OCI-LY7 (cell line): ENCODE measurements around the gene COQ8A. TPM values are rescaled to one million over a fixed set of nuclear protein-coding genes. Genes with fewer than 3 reads are reported as not detected.

Experiments
- BruUV-seq: library from RNA; stranded (reverse); fragments of 400-500 nt; replicated peaks from 2 replicates; lab custom pipeline; 2021; lab: Mats Ljungman, UMichigan
- CTCF ChIA-PET: fragments of 300-600 bp; sonication (Branson Sonifier 250); formaldehyde crosslinking; loops from one replicate; lab custom pipeline; 2022; ENCODE audit warnings: antibody characterized with exemption; ENCODE audit not compliant: unreplicated experiment; lab: Charles Lee
- POLR2A ChIA-PET: fragments of 300-600 bp; sonication (Branson Sonifier 250); formaldehyde crosslinking; loops from one replicate; lab custom pipeline; 2022; ENCODE audit warnings: antibody characterized with exemption; lab: Charles Lee
- DNase-seq: peaks from one replicate; pipeline ENCODE4 v3.0.0-alpha.2; 2015; ENCODE audit warnings: low spot score
- H2AFZ ChIP-seq: fragments of 200-600 bp; sonication (generic), shearing (Covaris generic); 2 replicates; pipeline ENCODE4 v1.6.1; 2014; ENCODE audit warnings: mild to moderate bottlenecking, antibody characterized with exemption, low read length, moderate library complexity
- H3K27ac ChIP-seq: fragments of 200-600 bp; sonication (generic); 2 replicates; pipeline ENCODE4 v1.5.1; 2014; ENCODE audit warnings: mixed run types, low read depth, mild to moderate bottlenecking, moderate library complexity, low read length, inconsistent platforms; ENCODE audit not compliant: poor library complexity, severe bottlenecking
- H3K36me3 ChIP-seq: fragments of 200-600 bp; sonication (generic); 2 replicates; pipeline ENCODE4 v1.6.1; 2014; ENCODE audit warnings: mild to moderate bottlenecking, antibody characterized with exemption, low read length, moderate library complexity, mixed read lengths; ENCODE audit not compliant: insufficient read depth
- H3K4me1 ChIP-seq: fragments of 200-600 bp; sonication (generic); 2 replicates; pipeline ENCODE4 v1.5.1; 2014; ENCODE audit warnings: mild to moderate bottlenecking, low read length; ENCODE audit not compliant: insufficient read depth, poor library complexity, severe bottlenecking
- H3K4me2 ChIP-seq: fragments of 200-600 bp; sonication (generic); 2 replicates; pipeline ENCODE4 v1.6.1; 2014; ENCODE audit warnings: mild to moderate bottlenecking, low read length
- H3K4me3 ChIP-seq: fragments of 200-600 bp; sonication (generic); 2 replicates; pipeline ENCODE4 v1.5.1; 2014; ENCODE audit warnings: mild to moderate bottlenecking, low read depth, low read length; ENCODE audit not compliant: poor library complexity, severe bottlenecking
- H3K79me2 ChIP-seq: fragments of 200-600 bp; sonication (generic); 2 replicates; pipeline ENCODE4 v1.6.1; 2016; ENCODE audit warnings: low read depth, mild to moderate bottlenecking, low read length, moderate library complexity, mixed read lengths; ENCODE audit not compliant: insufficient read depth
- H3K9me2 ChIP-seq: fragments of 200-600 bp; sonication (generic); 2 replicates; pipeline ENCODE4 v1.6.1; 2016; ENCODE audit warnings: mild to moderate bottlenecking, low read length, mixed read lengths; ENCODE audit not compliant: insufficient read depth
- H3K9me3 ChIP-seq: fragments of 200-600 bp; sonication (generic); 2 replicates; pipeline ENCODE4 v1.6.1; 2014; ENCODE audit warnings: mild to moderate bottlenecking, mixed run types, low read length, mixed read lengths
- H4K20me1 ChIP-seq: fragments of 200-600 bp; sonication (generic); 2 replicates; pipeline ENCODE4 v1.6.1; 2014; ENCODE audit warnings: mild to moderate bottlenecking, antibody characterized with exemption, low read length, moderate library complexity, mixed read lengths; ENCODE audit not compliant: insufficient read depth
- EZH2phosphoT487 ChIP-seq: fragments of 200-600 bp; sonication (generic); IDR thresholded peaks from 2 replicates; pipeline ENCODE4 v1.6.1; 2018; ENCODE audit warnings: low read depth, borderline replicate concordance, mild to moderate bottlenecking, mixed run types, antibody characterized with exemption, low read length, moderate library complexity, mixed read lengths
- intact Hi-C: fragments of 100-400 bp; cut with micrococcal nuclease; formaldehyde crosslinking; loops from one replicate; pipeline ENCODE4 v1.10.0; 2022; ENCODE audit not compliant: unreplicated experiment
- total RNA-seq, 2 experiments: library from RNA; depleted of rRNA in 1 of 2; stranded (reverse); fragments of >200 nt in 1 of 2; shearing (Covaris generic) in 1 of 2; gene quantifications; 2 replicates each; pipeline ENCODE4 v1.2.3, GENCODE V29; 2014 to 2022
- TF ChIP-seq, protein P1 (sequence below): fragments of 200-600 bp; sonication (generic); conservative IDR thresholded peaks from 2 replicates; pipeline ENCODE4 v1.5.1; 2014; ENCODE audit warnings: mild to moderate bottlenecking, antibody characterized with exemption, low read length, moderate library complexity, mixed read lengths

COQ8A gene
- total RNA-seq, 2 experiments from 2014 or later: 19.4 to 19.6 TPM

DNA sequence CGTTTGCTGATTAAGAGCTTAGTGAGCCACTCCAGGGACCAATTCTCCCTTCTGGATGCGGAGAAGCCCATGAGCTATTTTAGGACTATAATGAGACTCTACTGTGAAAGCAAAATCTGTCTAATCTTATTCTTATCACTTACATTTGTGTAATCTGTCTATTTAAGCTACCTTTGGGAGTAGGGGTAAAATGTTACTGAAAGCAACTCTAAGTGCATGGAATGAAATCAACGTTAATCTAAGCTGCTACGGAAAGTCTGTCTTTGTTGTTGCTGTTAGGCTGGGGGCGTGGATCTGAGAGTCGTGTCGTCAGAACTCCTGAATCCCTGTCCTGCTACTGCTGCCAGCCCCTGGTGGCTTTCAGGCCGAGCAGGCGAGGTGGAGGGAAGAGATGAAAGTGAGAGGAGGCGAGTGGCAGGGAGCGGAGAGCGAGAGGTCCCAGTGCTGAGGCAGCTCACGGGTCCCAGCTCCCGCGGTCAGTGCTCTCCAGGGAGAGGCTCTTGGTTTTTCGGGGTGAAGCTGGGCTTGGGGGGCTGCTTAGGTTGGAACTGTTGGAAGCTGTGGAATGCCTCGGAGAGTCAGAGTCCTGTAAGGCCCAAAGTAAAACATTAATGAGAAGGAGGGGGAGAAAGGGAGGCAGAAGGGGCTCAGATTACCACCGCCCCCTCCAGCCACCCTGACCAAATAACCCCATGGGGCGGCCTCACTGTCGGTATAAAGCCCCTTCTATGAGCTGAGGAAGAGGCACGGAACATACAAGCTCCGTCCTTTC lies 53.9 kb downstream of the COQ8A start:
- ChIA-PET CTCF (no interaction called here), POLR2A (interaction anchor here (0.7 to 0.8 kb wide), 2 partner anchors 123 to 350 kb away, joined by 3 read pairs; no protein-coding TSS in a partner anchor)
- no peak for DNase-seq
- Histone ChIP-seq H3K27ac (no peak overlapping the region), H3K4me2 (no peak overlapping the region), H3K9me2 (no peaks in the 10 kb centered on the region), H3K79me2 (no peaks in the 10 kb centered on the region), H3K9me3 (no peaks in the 10 kb centered on the region), H3K4me3 (no peak overlapping the region), H2AFZ (no peak overlapping the region), H3K36me3 (no peaks in the 10 kb centered on the region), H4K20me1 (no peaks in the 10 kb centered on the region), H3K4me1 (no peaks in the 10 kb centered on the region)
- BruUV-seq: no TSS peak
- TF ChIP-seq EZH2phosphoT487: no peak
- TF ChIP-seq, protein P1, sequence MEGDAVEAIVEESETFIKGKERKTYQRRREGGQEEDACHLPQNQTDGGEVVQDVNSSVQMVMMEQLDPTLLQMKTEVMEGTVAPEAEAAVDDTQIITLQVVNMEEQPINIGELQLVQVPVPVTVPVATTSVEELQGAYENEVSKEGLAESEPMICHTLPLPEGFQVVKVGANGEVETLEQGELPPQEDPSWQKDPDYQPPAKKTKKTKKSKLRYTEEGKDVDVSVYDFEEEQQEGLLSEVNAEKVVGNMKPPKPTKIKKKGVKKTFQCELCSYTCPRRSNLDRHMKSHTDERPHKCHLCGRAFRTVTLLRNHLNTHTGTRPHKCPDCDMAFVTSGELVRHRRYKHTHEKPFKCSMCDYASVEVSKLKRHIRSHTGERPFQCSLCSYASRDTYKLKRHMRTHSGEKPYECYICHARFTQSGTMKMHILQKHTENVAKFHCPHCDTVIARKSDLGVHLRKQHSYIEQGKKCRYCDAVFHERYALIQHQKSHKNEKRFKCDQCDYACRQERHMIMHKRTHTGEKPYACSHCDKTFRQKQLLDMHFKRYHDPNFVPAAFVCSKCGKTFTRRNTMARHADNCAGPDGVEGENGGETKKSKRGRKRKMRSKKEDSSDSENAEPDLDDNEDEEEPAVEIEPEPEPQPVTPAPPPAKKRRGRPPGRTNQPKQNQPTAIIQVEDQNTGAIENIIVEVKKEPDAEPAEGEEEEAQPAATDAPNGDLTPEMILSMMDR: no peak
- intact Hi-C loops: no loop called here

GRCh38 chr1:226994586-226995364 lies 54.7 kb downstream of the COQ8A start:
- Histone ChIP-seq H3K4me1 (no peaks in the 10 kb centered on the region), H3K27ac (no peak overlapping the region), H3K4me2 (no peak overlapping the region), H3K9me2 (no peaks in the 10 kb centered on the region), H2AFZ (no peak overlapping the region), H3K79me2 (no peaks in the 10 kb centered on the region), H3K9me3 (no peaks in the 10 kb centered on the region), H3K36me3 (no peaks in the 10 kb centered on the region), H4K20me1 (no peaks in the 10 kb centered on the region), H3K4me3 (no peak overlapping the region)
- POLR2A ChIA-PET: no interaction called here
- TF ChIP-seq EZH2phosphoT487: no peak
- TF ChIP-seq, protein P1: no peak
- no TSS peak for BruUV-seq
- CTCF ChIA-PET: no interaction called here
- no peak for DNase-seq
- intact Hi-C loops: no loop called here
